Pancreas (tissue), 10 donors: ENCODE results near the gene WFIKKN1. TPM values are rescaled to one million over a fixed set of nuclear protein-coding genes. Genes with fewer than 3 reads are reported as not detected.

Experiments used
- ATAC-seq, 4 donors: fragments of 200-7000 bp; cut with Tn5 transposase; one replicate each; pipeline versions ENCODE4 v1.8.0 to v1.9.1; 2020; ENCODE audit warnings: mild to moderate bottlenecking in 4 of 4, moderate library complexity in 4 of 4
- DNase-seq, 6 donors: peaks; one replicate each; pipeline ENCODE4 v3.0.0-alpha.2; 2020
- FAIRE-seq: peaks from 2 replicates; lab custom pipeline; 2012; peaks lifted over from hg19 to GRCh38; lab: Jason Lieb, UNC
- H3K27ac ChIP-seq, 4 donors: fragments of 200-600 bp; sonication (generic); 1 replicate in 3 of 4; 2 replicates in 1 of 4; pipeline versions ENCODE4 v1.5.0 to v1.8.0; 2020
- H3K27me3 ChIP-seq, 4 donors: fragments of 200-600 bp; one replicate each; pipeline ENCODE4 v1.8.0; 2021
- H3K36me3 ChIP-seq, 3 donors: fragments of 200-600 bp; sonication (generic) in 1 of 3; one replicate each; pipeline versions ENCODE4 v1.5.0 to v1.8.0; 2020 to 2021
- H3K4me1 ChIP-seq, 3 donors: fragments of 200-600 bp; one replicate each; pipeline ENCODE4 v1.8.0; 2021
- H3K4me3 ChIP-seq, 4 donors: fragments of 200-600 bp; sonication (generic) in 2 of 4; one replicate each; pipeline versions ENCODE4 v1.5.0 to v1.8.0; 2020 to 2021
- H3K9me3 ChIP-seq, 4 donors: fragments of 200-600 bp; one replicate each; pipeline ENCODE4 v1.8.0; 2021
- CTCF ChIP-seq, 4 donors: fragments of 200-600 bp; sonication (generic) in 3 of 4; IDR thresholded peaks; one replicate each; pipeline versions ENCODE4 v1.5.0 to v1.8.0; 2021; ENCODE audit warnings: antibody characterized with exemption in 4 of 4
- WGBS, 2 donors: extraction: QIAGEN DNeasy Blood & Tissue Kit; methylation state at CpG; one replicate each; pipeline ENCODE4 v1.1.7; 2013; 5-methylcytosine and 5-hydroxymethylcytosine counted together
- intact Hi-C, 3 donors: fragments of 100-400 bp; cut with DNase I; formaldehyde crosslinking; loops; one replicate each; pipeline versions ENCODE4 v1.11.1 to v1.14.2; 2022
- polyA plus RNA-seq, 2 donors: library from polyadenylated mRNA; stranded (reverse); fragments of 200-250 nt; gene quantifications; one replicate each; pipeline ENCODE4 v1.2.3, GENCODE V29; 2013
- total RNA-seq, 6 donors: library from RNA; stranded (reverse); fragmentation: NEBNext Ultra II Directional in 4 of 6; extraction: Animal tissue kit (Norgen Biotek cat#: 25700) in 4 of 6; gene quantifications; one replicate each; pipeline versions ENCODE4 v1.2.1 to v1.2.4, GENCODE V29; 2021 to 2023
- donor health status: healthy with polysubstance abuse.
- donor health status: DM: no; HTN: no; CAD: no; lungs with moderate emphysema.
- donor health status: DM: no; HTN: no; CAD: no.
- donor health status: control.
- donor health status: control.
- donor health status: Bipolar disorder and iron deficiency.
- donor health status: DM: yes; HTN: yes; CAD: no.
- donor health status: DM: no; HTN: no; CAD: no.
- donor health status: DM: no; HTN: no; CAD: no.
- donor health status: DM: yes; HTN: yes; CAD: no.

Gene WFIKKN1
- total and polyA plus RNA-seq, 8 donors, result 0.75 to 13.8 (median 1.7) TPM

- no peaks in the 10 kb centered on the region for H3K9me3 ChIP-seq
- peak overlapping the region; percentile 65 to 86 (median 77) for H3K4me3 ChIP-seq
- intact Hi-C loops, result no loop called here
- no peak for TF ChIP-seq CTCF (IDR thresholded peaks at IDR 0.05)
- no peak for ATAC-seq
- peak in 5 of 6 donors; percentile 50 to 90 (median 63) for DNase-seq
- WGBS, 2 donors, result 0% methylated on average over 21 of the region's 21 CpGs
- H3K27me3 ChIP-seq, result no peaks in the 10 kb centered on the region
- H3K36me3 ChIP-seq, result no peaks in the 10 kb centered on the region
- H3K4me1 ChIP-seq, result peaks cover 30 to 38% (median 37%) of the 10 kb centered on the region in 3 donors
- H3K27ac ChIP-seq, result peak overlapping the region; percentile 96 to 98 (median 96)
- FAIRE-seq, result no peak
Observed at GRCh38 chr16:588639-588888, 42.2 kb upstream of the WFIKKN1 start.

- DNase-seq (peak; percentile 95 to 99 (median 98)), ATAC-seq (peak; percentile 71 to 88 (median 78)), FAIRE-seq (no peak)
- Histone ChIP-seq H3K36me3 (no peaks in the 10 kb centered on the region), H3K4me3 (peak overlapping the region; percentile 65 to 86 (median 77)), H3K27ac (peak overlapping the region; percentile 96 to 98 (median 96)), H3K4me1 (peaks cover 32 to 43% (median 42%) of the 10 kb centered on the region in 3 donors), H3K9me3 (no peaks in the 10 kb centered on the region), H3K27me3 (no peaks in the 10 kb centered on the region)
- intact Hi-C loops, result no loop called here
- WGBS, 2 donors, result 0 to 1% methylated on average over 78 to 107 of the region's 107 CpGs
- TF ChIP-seq CTCF (IDR thresholded peaks at IDR 0.05), result no peak
Observed at GRCh38 chr16:588889-589657, 41.7 kb upstream of the WFIKKN1 start.

- H3K4me1 ChIP-seq, result peaks cover 37 to 50% (median 49%) of the 10 kb centered on the region in 3 donors
- TF ChIP-seq CTCF (IDR thresholded peaks at IDR 0.05), result peak in 1 of 4 donors; percentile 6
Observed at GRCh38 chr16:589658-590187, 41.1 kb upstream of the WFIKKN1 start, which contains the start of gene RAB40C. Gene RAB40C, plus strand, starts transcription at chr16:590066. Its CDS starts 226 bp downstream, at chr16:590292.

DNA sequence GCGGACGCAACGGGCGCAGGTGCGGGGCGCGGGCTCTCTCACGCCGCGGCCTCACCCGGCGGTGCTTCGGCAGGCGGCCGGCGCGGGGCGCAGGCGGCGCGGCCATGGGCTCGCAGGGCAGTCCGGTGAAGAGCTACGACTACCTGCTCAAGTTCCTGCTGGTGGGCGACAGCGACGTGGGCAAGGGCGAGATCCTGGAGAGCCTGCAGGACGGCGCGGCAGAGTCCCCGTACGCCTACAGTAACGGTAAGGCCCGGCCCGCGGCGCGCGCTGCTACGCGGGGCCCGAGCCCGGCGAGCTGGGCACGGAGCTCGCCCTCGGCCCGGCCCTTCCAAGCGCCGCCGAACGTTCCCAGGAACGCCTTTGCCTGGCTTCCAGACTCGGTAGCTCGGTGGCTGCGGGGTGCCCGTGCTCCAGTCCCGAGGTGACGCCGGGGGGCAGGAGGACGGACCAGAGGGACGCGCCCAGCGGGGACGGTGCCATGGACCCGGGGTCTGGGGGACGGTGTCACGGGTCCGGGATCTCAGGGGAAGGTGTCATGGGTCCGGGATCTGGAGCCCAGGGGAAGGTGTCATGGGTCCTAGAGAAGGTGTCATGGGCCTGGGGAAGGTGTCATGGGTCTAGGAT is 40.5 kb upstream of the WFIKKN1 start:
- DNase-seq (peak in 4 of 6 donors; percentile 52 to 92 (median 80)), ATAC-seq (no peak), FAIRE-seq (no peak)
- intact Hi-C loops, result no loop called here
- no peaks in the 10 kb centered on the region for H3K36me3 ChIP-seq
- peak overlapping the region; percentile 72 to 97 (median 90) for H3K27ac ChIP-seq
- TF ChIP-seq CTCF (IDR thresholded peaks at IDR 0.05), result no peak
- WGBS, 2 donors, result 0 to 1% methylated on average over 57 to 71 of the region's 71 CpGs
- peak overlapping the region; percentile 43 to 69 (median 65) for H3K4me3 ChIP-seq
- peaks cover 43 to 55% (median 54%) of the 10 kb centered on the region in 3 donors for H3K4me1 ChIP-seq
- no peaks in the 10 kb centered on the region for H3K27me3 ChIP-seq
- no peaks in the 10 kb centered on the region for H3K9me3 ChIP-seq

More at GRCh38 chr16:589658-590187, 41.1 kb upstream of the WFIKKN1 start, which contains the start of gene RAB40C:
- H3K4me3 ChIP-seq, result peak within 1 kb of the TSS; percentile 65 to 86 (median 77)
- no peaks in the 10 kb centered on the region for H3K36me3 ChIP-seq
- FAIRE-seq, result no peak
- DNase-seq, result peak; percentile 98 to 100 (median 99)
- no peaks in the 10 kb centered on the region for H3K9me3 ChIP-seq
- peak; percentile 75 to 87 (median 79) for ATAC-seq
- intact Hi-C loops, result no loop called here
- H3K27ac ChIP-seq, result peak within 1 kb of the TSS; percentile 96 to 98 (median 97)
- whole genome bisulfite sequencing, 2 donors, result 0 to 1% methylated on average over 27 to 67 of the region's 67 CpGs
- no peaks in the 10 kb centered on the region for H3K27me3 ChIP-seq
